Suprapubic skin (tissue), 4 donors: ENCODE results near the gene CRY2.

Experiments
- POLR2A ChIP-seq, 2 donors: fragments of 450-650 bp; IDR thresholded peaks; one replicate each; pipeline ENCODE4 v1.6.1; 2017; ENCODE audit warnings: antibody characterized with exemption in 2 of 2, mild to moderate bottlenecking in 2 of 2, moderate library complexity in 2 of 2
- POLR2AphosphoS5 ChIP-seq, 3 donors: sonication (generic); formaldehyde crosslinking; IDR thresholded peaks; one replicate each; pipeline ENCODE4 v1.6.1; 2017; ENCODE audit warnings: antibody characterized with exemption in 3 of 3
- TF ChIP-seq, protein P1 (sequence below), 2 donors: fragments of 200-600 bp in 1 of 2; fragments of 450-650 bp in 1 of 2; sonication (generic) in 1 of 2; IDR thresholded peaks; one replicate each; pipeline ENCODE4 v1.5.1; 2016 to 2019; ENCODE audit warnings: antibody characterized with exemption in 2 of 2, mild to moderate bottlenecking in 1 of 2, moderate library complexity in 1 of 2

DNA sequence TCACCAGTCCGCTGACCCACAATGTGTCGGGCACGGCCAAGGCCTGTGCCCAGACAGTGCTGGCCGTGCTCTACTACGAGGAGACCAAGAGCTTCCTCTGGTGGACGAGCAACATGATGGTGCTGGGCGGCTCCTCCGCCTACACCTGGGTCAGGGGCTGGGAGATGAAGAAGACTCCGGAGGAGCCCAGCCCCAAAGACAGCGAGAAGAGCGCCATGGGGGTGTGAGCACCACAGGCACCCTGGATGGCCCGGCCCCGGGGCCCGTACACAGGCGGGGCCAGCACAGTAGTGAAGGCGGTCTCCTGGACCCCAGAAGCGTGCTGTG lies 36.2 kb upstream of the CRY2 start:
- TF ChIP-seq POLR2AphosphoS5 (IDR thresholded peaks at IDR 0.05), result no peak
- TF ChIP-seq, protein P1, sequence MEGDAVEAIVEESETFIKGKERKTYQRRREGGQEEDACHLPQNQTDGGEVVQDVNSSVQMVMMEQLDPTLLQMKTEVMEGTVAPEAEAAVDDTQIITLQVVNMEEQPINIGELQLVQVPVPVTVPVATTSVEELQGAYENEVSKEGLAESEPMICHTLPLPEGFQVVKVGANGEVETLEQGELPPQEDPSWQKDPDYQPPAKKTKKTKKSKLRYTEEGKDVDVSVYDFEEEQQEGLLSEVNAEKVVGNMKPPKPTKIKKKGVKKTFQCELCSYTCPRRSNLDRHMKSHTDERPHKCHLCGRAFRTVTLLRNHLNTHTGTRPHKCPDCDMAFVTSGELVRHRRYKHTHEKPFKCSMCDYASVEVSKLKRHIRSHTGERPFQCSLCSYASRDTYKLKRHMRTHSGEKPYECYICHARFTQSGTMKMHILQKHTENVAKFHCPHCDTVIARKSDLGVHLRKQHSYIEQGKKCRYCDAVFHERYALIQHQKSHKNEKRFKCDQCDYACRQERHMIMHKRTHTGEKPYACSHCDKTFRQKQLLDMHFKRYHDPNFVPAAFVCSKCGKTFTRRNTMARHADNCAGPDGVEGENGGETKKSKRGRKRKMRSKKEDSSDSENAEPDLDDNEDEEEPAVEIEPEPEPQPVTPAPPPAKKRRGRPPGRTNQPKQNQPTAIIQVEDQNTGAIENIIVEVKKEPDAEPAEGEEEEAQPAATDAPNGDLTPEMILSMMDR (IDR thresholded peaks at IDR 0.05), result no peak
- TF ChIP-seq POLR2A (IDR thresholded peaks at IDR 0.05), result no peak
